ENCODE results near the gene TCP11L2.
"Not testable (repeated sequence)": the region's sequence is repeated elsewhere in the genome, so short reads cannot be mapped to it uniquely, and the experiment has no call there.

The TCP11L2 gene

DNA sequence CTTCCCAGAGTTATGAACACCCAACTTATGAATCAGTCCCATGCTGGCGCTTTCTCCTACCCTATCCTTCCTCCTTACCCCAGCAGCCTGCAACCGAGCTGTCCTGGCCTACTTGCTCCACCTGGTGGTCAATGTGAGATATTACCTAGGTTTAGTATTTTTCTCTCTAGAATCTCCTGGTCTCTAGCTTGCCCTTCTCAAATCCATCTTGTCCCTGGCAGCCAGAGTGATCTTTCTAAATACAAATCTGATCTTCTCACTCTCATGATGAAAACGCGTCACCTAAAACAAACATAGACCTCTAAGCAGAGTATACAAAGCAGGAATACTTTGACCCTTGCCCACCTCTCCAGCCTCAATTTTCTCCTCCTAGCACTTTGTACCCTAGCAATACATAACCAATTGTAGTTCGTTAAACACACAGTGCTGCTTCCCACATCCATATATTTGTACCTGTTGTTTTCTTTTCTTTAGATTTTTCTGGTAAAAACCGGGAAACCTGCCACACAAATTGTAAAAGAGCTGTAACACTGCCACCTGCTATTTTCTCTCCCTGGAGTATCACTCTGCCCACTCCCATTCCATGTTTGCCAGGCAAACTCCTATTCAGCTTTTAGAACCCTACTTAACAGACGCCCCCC, 20.0 kb upstream of the TCP11L2 start:
- DNase-seq, result peak in 2 of 3 donors; percentile 3 to 35
- Histone ChIP-seq H3K27ac (ENCODE audit: insufficient read depth, low read length, poor library complexity, severe bottlenecking) (no peak overlapping the region), H3K27me3 (replicated peaks; ENCODE audit: control insufficient read depth, insufficient read depth, low read length, poor library complexity, severe bottlenecking) (no peaks in the 10 kb centered on the region), H3K9me3 (ENCODE audit: control insufficient read depth, low read length) (peaks cover 7% of the 10 kb centered on the region), H3K4me3 (ENCODE audit: insufficient read depth, low read depth, low read length, poor library complexity, severe bottlenecking) (no peak overlapping the region), H3K4me1 (ENCODE audit: control insufficient read depth, insufficient read depth, low read length, poor library complexity, severe bottlenecking) (no peaks in the 10 kb centered on the region), H3K36me3 (ENCODE audit: control insufficient read depth, insufficient read depth, low read length) (no peaks in the 10 kb centered on the region)

GRCh38 chr12:106284358-106285105, 18.0 kb upstream of the TCP11L2 start:
- Histone ChIP-seq H3K36me3 (ENCODE audit: control insufficient read depth, insufficient read depth, low read length) (no peaks in the 10 kb centered on the region), H3K27me3 (replicated peaks; ENCODE audit: control insufficient read depth, insufficient read depth, low read length, poor library complexity, severe bottlenecking) (no peaks in the 10 kb centered on the region), H3K4me1 (ENCODE audit: control insufficient read depth, insufficient read depth, low read length, poor library complexity, severe bottlenecking) (no peaks in the 10 kb centered on the region), H3K9me3 (ENCODE audit: control insufficient read depth, low read length) (peaks cover 7% of the 10 kb centered on the region), H3K4me3 (ENCODE audit: insufficient read depth, low read depth, low read length, poor library complexity, severe bottlenecking) (no peak overlapping the region), H3K27ac (ENCODE audit: insufficient read depth, low read length, poor library complexity, severe bottlenecking) (no peak overlapping the region)
- no peak for DNase-seq

GRCh38 chr12:106285982-106286381, 16.6 kb upstream of the TCP11L2 start:
- H3K36me3 ChIP-seq (ENCODE audit: control insufficient read depth, insufficient read depth, low read length), result no peaks in the 10 kb centered on the region
- DNase-seq, result no peak

DNA sequence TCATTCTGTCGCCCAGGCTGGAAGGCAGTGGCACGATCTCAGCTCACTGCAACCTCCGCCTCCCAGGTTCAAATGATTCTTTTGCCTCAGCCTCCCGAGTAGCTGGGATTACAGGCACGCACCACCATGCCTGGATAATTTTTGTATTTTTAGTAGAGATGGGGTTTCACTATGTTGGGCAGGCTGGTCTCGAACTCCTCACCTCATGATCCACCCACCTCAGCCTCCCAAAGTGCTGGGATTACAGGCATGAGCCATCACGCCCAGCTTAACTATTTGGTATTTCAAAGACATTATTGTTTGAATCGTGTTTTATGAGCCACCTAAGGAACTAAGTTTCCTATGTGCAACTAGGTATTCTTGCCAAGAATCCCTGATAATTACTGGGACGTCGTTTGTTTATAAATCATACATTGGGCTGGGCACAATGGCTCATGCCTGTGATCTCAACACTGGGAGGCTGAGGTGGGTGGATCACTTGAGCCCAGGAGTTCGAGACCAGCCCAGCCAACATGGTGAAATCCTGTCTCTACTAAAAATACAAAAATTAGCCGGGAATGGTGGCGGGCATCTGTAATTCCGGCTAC, 15.9 kb upstream of the TCP11L2 start:
- not testable (repeated sequence) for H3K9me3 ChIP-seq (ENCODE audit: control insufficient read depth, low read length); H3K4me1 ChIP-seq (ENCODE audit: control insufficient read depth, insufficient read depth, low read length, poor library complexity, severe bottlenecking); H3K4me3 ChIP-seq (ENCODE audit: insufficient read depth, low read depth, low read length, poor library complexity, severe bottlenecking); H3K27me3 ChIP-seq (replicated peaks; ENCODE audit: control insufficient read depth, insufficient read depth, low read length, poor library complexity, severe bottlenecking); H3K36me3 ChIP-seq (ENCODE audit: control insufficient read depth, insufficient read depth, low read length); DNase-seq; H3K27ac ChIP-seq (ENCODE audit: insufficient read depth, low read length, poor library complexity, severe bottlenecking)

More at GRCh38 chr12:106285982-106286381, 16.6 kb upstream of the TCP11L2 start:
- no peak overlapping the region for H3K4me3 ChIP-seq (ENCODE audit: insufficient read depth, low read depth, low read length, poor library complexity, severe bottlenecking)
- no peaks in the 10 kb centered on the region for H3K4me1 ChIP-seq (ENCODE audit: control insufficient read depth, insufficient read depth, low read length, poor library complexity, severe bottlenecking)
- H3K9me3 ChIP-seq (ENCODE audit: control insufficient read depth, low read length), result peaks cover 7% of the 10 kb centered on the region
- H3K27ac ChIP-seq (ENCODE audit: insufficient read depth, low read length, poor library complexity, severe bottlenecking), result no peak overlapping the region
- no peaks in the 10 kb centered on the region for H3K27me3 ChIP-seq (replicated peaks; ENCODE audit: control insufficient read depth, insufficient read depth, low read length, poor library complexity, severe bottlenecking)

GRCh38 chr12:106287364-106287763, 15.2 kb upstream of the TCP11L2 start:
- no peaks in the 10 kb centered on the region for H3K36me3 ChIP-seq (ENCODE audit: control insufficient read depth, insufficient read depth, low read length)
- no peak overlapping the region for H3K27ac ChIP-seq (ENCODE audit: insufficient read depth, low read length, poor library complexity, severe bottlenecking)
- DNase-seq, result no peak
- no peaks in the 10 kb centered on the region for H3K4me1 ChIP-seq (ENCODE audit: control insufficient read depth, insufficient read depth, low read length, poor library complexity, severe bottlenecking)
- no peaks in the 10 kb centered on the region for H3K27me3 ChIP-seq (replicated peaks; ENCODE audit: control insufficient read depth, insufficient read depth, low read length, poor library complexity, severe bottlenecking)
- no peak overlapping the region for H3K4me3 ChIP-seq (ENCODE audit: insufficient read depth, low read depth, low read length, poor library complexity, severe bottlenecking)
- no peaks in the 10 kb centered on the region for H3K9me3 ChIP-seq (ENCODE audit: control insufficient read depth, low read length)

DNA sequence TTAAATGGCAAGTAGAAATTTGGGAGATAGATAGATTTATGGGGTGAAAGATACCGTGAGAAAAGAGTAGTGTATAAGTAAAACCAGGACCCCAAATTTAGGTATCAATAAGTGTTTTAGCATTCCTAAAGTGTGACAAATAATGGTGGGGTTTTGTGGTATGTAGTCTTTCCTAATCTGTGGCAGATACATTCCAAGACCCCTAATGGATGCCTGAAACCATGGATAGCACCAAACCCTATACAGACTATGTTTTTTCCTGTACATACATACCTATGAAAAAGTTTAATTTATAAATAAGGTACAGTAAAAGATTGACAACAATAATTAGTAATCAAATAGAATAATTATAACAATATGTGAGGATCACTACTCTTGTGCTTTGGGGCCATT, 14.4 kb upstream of the TCP11L2 start:
- no peak for DNase-seq
- Histone ChIP-seq H3K27ac (ENCODE audit: insufficient read depth, low read length, poor library complexity, severe bottlenecking) (no peak overlapping the region), H3K4me3 (ENCODE audit: insufficient read depth, low read depth, low read length, poor library complexity, severe bottlenecking) (no peak overlapping the region), H3K4me1 (ENCODE audit: control insufficient read depth, insufficient read depth, low read length, poor library complexity, severe bottlenecking) (no peaks in the 10 kb centered on the region), H3K27me3 (replicated peaks; ENCODE audit: control insufficient read depth, insufficient read depth, low read length, poor library complexity, severe bottlenecking) (no peaks in the 10 kb centered on the region), H3K36me3 (ENCODE audit: control insufficient read depth, insufficient read depth, low read length) (no peaks in the 10 kb centered on the region), H3K9me3 (ENCODE audit: control insufficient read depth, low read length) (no peaks in the 10 kb centered on the region)

DNA sequence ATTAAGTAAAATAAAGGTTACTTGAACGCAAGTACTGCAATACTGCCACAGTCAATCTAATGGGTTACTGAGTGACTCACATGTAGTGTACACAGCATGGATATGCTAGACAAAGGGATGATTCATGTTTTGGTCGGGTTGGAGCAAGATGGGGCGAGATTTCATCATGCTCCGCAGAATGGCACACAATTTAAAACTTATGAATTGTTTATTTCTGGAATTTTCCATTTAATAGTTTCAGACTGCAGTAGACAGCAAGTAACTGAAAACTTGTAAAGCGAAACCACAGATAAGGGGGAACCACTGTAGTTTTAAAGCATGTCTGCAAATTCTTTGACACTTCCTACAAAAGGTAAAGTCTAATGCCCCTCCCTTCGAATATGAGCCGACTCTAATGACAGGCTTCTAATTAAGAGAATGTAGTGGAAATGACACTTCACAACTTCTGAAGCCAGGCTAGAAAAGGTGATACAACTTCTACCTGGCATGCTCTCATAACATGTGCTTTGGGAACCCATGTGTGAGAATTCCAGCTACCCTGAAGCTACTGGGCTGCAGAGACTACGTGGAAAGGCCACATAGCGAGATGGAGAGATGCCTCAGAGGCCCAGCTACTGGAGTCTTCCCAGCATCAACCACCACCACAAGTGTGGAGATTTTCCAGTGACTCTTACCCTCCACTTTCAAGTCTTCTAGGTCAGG, 13.9 kb upstream of the TCP11L2 start:
- Histone ChIP-seq H3K27me3 (replicated peaks; ENCODE audit: control insufficient read depth, insufficient read depth, low read length, poor library complexity, severe bottlenecking) (no peaks in the 10 kb centered on the region), H3K27ac (ENCODE audit: insufficient read depth, low read length, poor library complexity, severe bottlenecking) (no peak overlapping the region), H3K36me3 (ENCODE audit: control insufficient read depth, insufficient read depth, low read length) (no peaks in the 10 kb centered on the region), H3K4me1 (ENCODE audit: control insufficient read depth, insufficient read depth, low read length, poor library complexity, severe bottlenecking) (no peaks in the 10 kb centered on the region), H3K9me3 (ENCODE audit: control insufficient read depth, low read length) (no peaks in the 10 kb centered on the region), H3K4me3 (ENCODE audit: insufficient read depth, low read depth, low read length, poor library complexity, severe bottlenecking) (no peak overlapping the region)
- no peak for DNase-seq

DNA sequence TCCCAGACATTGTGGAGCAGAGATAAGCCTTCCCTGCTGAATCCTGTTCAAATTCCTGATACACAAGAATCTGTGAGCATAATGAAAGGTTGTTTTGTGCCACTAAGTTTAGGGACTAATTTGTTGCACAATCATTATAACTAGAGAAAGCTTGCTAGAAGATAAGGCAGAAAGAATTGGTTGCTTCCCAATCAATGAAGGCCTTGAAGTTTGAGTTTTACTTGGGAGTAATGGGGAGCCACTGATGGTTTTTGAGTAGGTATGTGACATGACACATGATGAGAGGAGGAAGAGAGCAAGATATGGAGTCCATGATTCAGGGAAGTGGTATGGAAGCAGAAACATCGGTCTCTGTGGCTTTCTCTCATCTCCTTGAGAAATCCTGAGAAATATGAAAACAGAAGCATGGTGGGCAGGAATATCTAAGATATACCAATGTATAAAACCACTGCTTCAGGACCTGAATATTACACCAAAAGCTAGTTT, 13.3 kb upstream of the TCP11L2 start:
- no peak for DNase-seq
- Histone ChIP-seq H3K36me3 (ENCODE audit: control insufficient read depth, insufficient read depth, low read length) (no peaks in the 10 kb centered on the region), H3K9me3 (ENCODE audit: control insufficient read depth, low read length) (no peaks in the 10 kb centered on the region), H3K4me1 (ENCODE audit: control insufficient read depth, insufficient read depth, low read length, poor library complexity, severe bottlenecking) (no peaks in the 10 kb centered on the region), H3K4me3 (ENCODE audit: insufficient read depth, low read depth, low read length, poor library complexity, severe bottlenecking) (no peak overlapping the region), H3K27me3 (replicated peaks; ENCODE audit: control insufficient read depth, insufficient read depth, low read length, poor library complexity, severe bottlenecking) (no peaks in the 10 kb centered on the region), H3K27ac (ENCODE audit: insufficient read depth, low read length, poor library complexity, severe bottlenecking) (no peak overlapping the region)

- no peaks in the 10 kb centered on the region for H3K27me3 ChIP-seq (replicated peaks; ENCODE audit: control insufficient read depth, insufficient read depth, low read length, poor library complexity, severe bottlenecking)
- H3K4me1 ChIP-seq (ENCODE audit: control insufficient read depth, insufficient read depth, low read length, poor library complexity, severe bottlenecking), result no peaks in the 10 kb centered on the region
- no peak overlapping the region for H3K27ac ChIP-seq (ENCODE audit: insufficient read depth, low read length, poor library complexity, severe bottlenecking)
- H3K9me3 ChIP-seq (ENCODE audit: control insufficient read depth, low read length), result no peaks in the 10 kb centered on the region
- no peak overlapping the region for H3K4me3 ChIP-seq (ENCODE audit: insufficient read depth, low read depth, low read length, poor library complexity, severe bottlenecking)
- no peak for DNase-seq
- H3K36me3 ChIP-seq (ENCODE audit: control insufficient read depth, insufficient read depth, low read length), result no peaks in the 10 kb centered on the region
These were observed 11.9 kb upstream of the TCP11L2 start for GRCh38 chr12:106290666-106291065.

Measured in effector memory CD4-positive, alpha-beta T cell (primary cell).